Measurements from ENCODE around the gene MOB1B.

- no peak for TF ChIP-seq EZH2 (IDR thresholded peaks at IDR 0.05; ENCODE audit: insufficient read depth, poor library complexity, severe bottlenecking)
- TF ChIP-seq EZH2phosphoT487 (IDR thresholded peaks at IDR 0.05; ENCODE audit: insufficient read depth, low read depth), result no peak
Measured at GRCh38 chr4:70914631-70915030, 12.5 kb downstream of the MOB1B start.

Data from GM23248 (cell line).